ACC112 (cell line): ENCODE data around the gene ASPM.
A peak's percentile ranks its signal among the peaks of the same experiment; 100 is the strongest.

Experiments
- H2AFZ ChIP-seq: fragments of 200-600 bp; sonication (generic); one replicate; pipeline ENCODE4 v1.6.0; 2017; ENCODE audit warnings: antibody characterized with exemption, low read length; ENCODE audit not compliant: unreplicated experiment
- H3K27ac ChIP-seq: fragments of 200-600 bp; sonication (generic); 2 replicates; pipeline ENCODE4 v1.5.1; 2014; ENCODE audit warnings: low read depth, mild to moderate bottlenecking, antibody characterized with exemption, low read length, moderate library complexity
- H3K27me3 ChIP-seq: fragments of 200-600 bp; sonication (generic); 2 replicates; pipeline ENCODE4 v1.6.1; 2014; ENCODE audit warnings: mild to moderate bottlenecking, antibody characterized with exemption, low read length, moderate library complexity, mixed read lengths; ENCODE audit not compliant: insufficient read depth
- H3K36me3 ChIP-seq: fragments of 200-600 bp; sonication (generic); 2 replicates; pipeline ENCODE4 v1.6.1; 2016; ENCODE audit warnings: mild to moderate bottlenecking, antibody characterized with exemption, low read length, moderate library complexity, mixed read lengths; ENCODE audit not compliant: insufficient read depth
- H3K4me1 ChIP-seq: fragments of 200-600 bp; sonication (generic); one replicate; pipeline ENCODE4 v1.6.1; 2016; ENCODE audit warnings: low read length, mixed read lengths; ENCODE audit not compliant: insufficient read depth, unreplicated experiment, control insufficient read depth
- H3K4me3 ChIP-seq: fragments of 200-600 bp; sonication (generic); 2 replicates; pipeline ENCODE4 v1.5.1; 2014; ENCODE audit warnings: mild to moderate bottlenecking, low read depth, low read length
- H3K79me2 ChIP-seq: fragments of 200-600 bp; sonication (generic); one replicate; pipeline ENCODE4 v1.6.0; 2016; ENCODE audit warnings: low read length; ENCODE audit not compliant: control insufficient read depth, unreplicated experiment, insufficient read depth

The ASPM gene

GRCh38 chr1:197173571-197174507 is 27.4 kb upstream of the ASPM start:
- no peaks in the 10 kb centered on the region for H3K27me3 ChIP-seq
- H2AFZ ChIP-seq: no peak overlapping the region
- peaks cover 39% of the 10 kb centered on the region for H3K4me1 ChIP-seq
- peak overlapping the region; percentile 33 for H3K27ac ChIP-seq
- H3K36me3 ChIP-seq: peaks cover 17% of the 10 kb centered on the region
- H3K4me3 ChIP-seq: no peak overlapping the region
- no peaks in the 10 kb centered on the region for H3K79me2 ChIP-seq

GRCh38 chr1:197171531-197171930 is 25.1 kb upstream of the ASPM start:
- Histone ChIP-seq H3K27me3 (no peaks in the 10 kb centered on the region), H3K4me1 (peaks cover 25% of the 10 kb centered on the region), H3K4me3 (no peak overlapping the region), H3K79me2 (no peaks in the 10 kb centered on the region), H2AFZ (no peak overlapping the region), H3K36me3 (peaks cover 28% of the 10 kb centered on the region), H3K27ac (no peak overlapping the region)

- no peak overlapping the region for H2AFZ ChIP-seq
- peaks cover 22% of the 10 kb centered on the region for H3K36me3 ChIP-seq
- no peak overlapping the region for H3K4me3 ChIP-seq
- H3K4me1 ChIP-seq: peaks cover 22% of the 10 kb centered on the region
- no peaks in the 10 kb centered on the region for H3K27me3 ChIP-seq
- no peak overlapping the region for H3K27ac ChIP-seq
- no peaks in the 10 kb centered on the region for H3K79me2 ChIP-seq
Observed at GRCh38 chr1:197170538-197170937, 24.1 kb upstream of the ASPM start.

GRCh38 chr1:197159461-197159860 is 13.0 kb upstream of the ASPM start:
- Histone ChIP-seq H3K27me3 (no peaks in the 10 kb centered on the region), H3K4me3 (no peak overlapping the region), H3K79me2 (no peaks in the 10 kb centered on the region), H3K36me3 (peaks cover 10% of the 10 kb centered on the region; the same call in 1 of the 2 replicates), H3K27ac (no peak overlapping the region), H3K4me1 (no peaks in the 10 kb centered on the region), H2AFZ (no peak overlapping the region)

GRCh38 chr1:197156692-197157091 is 10.2 kb upstream of the ASPM start:
- Histone ChIP-seq H3K36me3 (peaks cover 10% of the 10 kb centered on the region; the same call in 1 of the 2 replicates), H3K27ac (no peak overlapping the region), H3K27me3 (no peaks in the 10 kb centered on the region), H3K79me2 (no peaks in the 10 kb centered on the region), H2AFZ (no peak overlapping the region), H3K4me1 (no peaks in the 10 kb centered on the region), H3K4me3 (no peak overlapping the region)

- no peaks in the 10 kb centered on the region for H3K79me2 ChIP-seq
- H3K27me3 ChIP-seq: no peaks in the 10 kb centered on the region
- no peaks in the 10 kb centered on the region for H3K4me1 ChIP-seq
- H3K4me3 ChIP-seq: no peak overlapping the region
- no peak overlapping the region for H2AFZ ChIP-seq
- H3K27ac ChIP-seq: no peak overlapping the region
- H3K36me3 ChIP-seq: no peaks in the 10 kb centered on the region
Observed at GRCh38 chr1:197152662-197153061, 6.2 kb upstream of the ASPM start.

- Histone ChIP-seq H3K79me2 (peaks cover 1% of the 10 kb centered on the region), H3K27ac (no peak overlapping the region), H3K36me3 (no peaks in the 10 kb centered on the region), H3K4me3 (no peak overlapping the region), H2AFZ (no peak overlapping the region), H3K27me3 (no peaks in the 10 kb centered on the region), H3K4me1 (no peaks in the 10 kb centered on the region)
Observed at GRCh38 chr1:197151185-197151584, 4.7 kb upstream of the ASPM start.

GRCh38 chr1:197150336-197151005 is 4.0 kb upstream of the ASPM start:
- H3K4me1 ChIP-seq: no peaks in the 10 kb centered on the region

GRCh38 chr1:197149340-197149739 is 2.9 kb upstream of the ASPM start:
- H3K4me3 ChIP-seq: no peak overlapping the region
- no peak overlapping the region for H2AFZ ChIP-seq
- H3K36me3 ChIP-seq: no peaks in the 10 kb centered on the region
- no peak overlapping the region for H3K27ac ChIP-seq
- H3K79me2 ChIP-seq: peaks cover 20% of the 10 kb centered on the region
- H3K4me1 ChIP-seq: no peaks in the 10 kb centered on the region
- no peaks in the 10 kb centered on the region for H3K27me3 ChIP-seq

More at GRCh38 chr1:197150336-197151005, 4.0 kb upstream of the ASPM start:
- Histone ChIP-seq H3K79me2 (peaks cover 8% of the 10 kb centered on the region), H3K27ac (no peak overlapping the region), H2AFZ (no peak overlapping the region), H3K4me3 (no peak overlapping the region), H3K36me3 (no peaks in the 10 kb centered on the region), H3K27me3 (no peaks in the 10 kb centered on the region)

- Histone ChIP-seq H3K4me1 (peaks cover 10% of the 10 kb centered on the region), H2AFZ (peak overlapping the region; percentile 98), H3K27me3 (no peaks in the 10 kb centered on the region), H3K27ac (peak overlapping the region; percentile 78), H3K79me2 (peaks cover 55% of the 10 kb centered on the region), H3K4me3 (peak overlapping the region; percentile 89), H3K36me3 (peaks cover 4% of the 10 kb centered on the region)
Observed at GRCh38 chr1:197145446-197146024, 934 bp downstream of the ASPM start.
